Sigmoid colon (tissue), 4 donors: ENCODE data around the gene SLCO1A2.
"Not testable (repeated sequence)": the region's sequence is repeated elsewhere in the genome, so short reads cannot be mapped to it uniquely, and the experiment has no call there.

ENCODE experiments used
- EP300 ChIP-seq, 4 donors: sonication (generic); formaldehyde crosslinking; IDR thresholded peaks; one replicate each; pipeline ENCODE4 v1.6.1; 2017; ENCODE audit warnings: antibody characterized with exemption in 4 of 4
- POLR2A ChIP-seq, 2 donors: fragments of 450-650 bp; IDR thresholded peaks; one replicate each; pipeline ENCODE4 v1.6.1; 2016; ENCODE audit warnings: antibody characterized with exemption in 2 of 2, mild to moderate bottlenecking in 2 of 2, moderate library complexity in 2 of 2
- POLR2AphosphoS5 ChIP-seq, 4 donors: sonication (generic); formaldehyde crosslinking; IDR thresholded peaks; one replicate each; pipeline ENCODE4 v1.6.1; 2017; ENCODE audit warnings: antibody characterized with exemption in 4 of 4
- TF ChIP-seq, protein P1 (sequence below), 4 experiments: fragments of 450-650 bp in 3 of 4; fragments of 200-600 bp in 1 of 4; IDR thresholded peaks; one replicate each; pipeline ENCODE4 v1.5.1; 2016 to 2019; ENCODE audit warnings: antibody characterized with exemption in 4 of 4, mild to moderate bottlenecking in 3 of 4, moderate library complexity in 2 of 4

- TF ChIP-seq, protein P1, sequence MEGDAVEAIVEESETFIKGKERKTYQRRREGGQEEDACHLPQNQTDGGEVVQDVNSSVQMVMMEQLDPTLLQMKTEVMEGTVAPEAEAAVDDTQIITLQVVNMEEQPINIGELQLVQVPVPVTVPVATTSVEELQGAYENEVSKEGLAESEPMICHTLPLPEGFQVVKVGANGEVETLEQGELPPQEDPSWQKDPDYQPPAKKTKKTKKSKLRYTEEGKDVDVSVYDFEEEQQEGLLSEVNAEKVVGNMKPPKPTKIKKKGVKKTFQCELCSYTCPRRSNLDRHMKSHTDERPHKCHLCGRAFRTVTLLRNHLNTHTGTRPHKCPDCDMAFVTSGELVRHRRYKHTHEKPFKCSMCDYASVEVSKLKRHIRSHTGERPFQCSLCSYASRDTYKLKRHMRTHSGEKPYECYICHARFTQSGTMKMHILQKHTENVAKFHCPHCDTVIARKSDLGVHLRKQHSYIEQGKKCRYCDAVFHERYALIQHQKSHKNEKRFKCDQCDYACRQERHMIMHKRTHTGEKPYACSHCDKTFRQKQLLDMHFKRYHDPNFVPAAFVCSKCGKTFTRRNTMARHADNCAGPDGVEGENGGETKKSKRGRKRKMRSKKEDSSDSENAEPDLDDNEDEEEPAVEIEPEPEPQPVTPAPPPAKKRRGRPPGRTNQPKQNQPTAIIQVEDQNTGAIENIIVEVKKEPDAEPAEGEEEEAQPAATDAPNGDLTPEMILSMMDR (IDR thresholded peaks at IDR 0.05) = not testable (repeated sequence)
- TF ChIP-seq POLR2A, POLR2AphosphoS5, EP300 (IDR thresholded peaks at IDR 0.05): not testable (repeated sequence)
Measured at GRCh38 chr12:21360632-21361031, 25.9 kb upstream of the SLCO1A2 start.
